ENCODE measurements around the gene KLK13.

GRCh38 chr19:51091895-51092873, 27.3 kb upstream of the KLK13 start:
- no peak for TF ChIP-seq CTCF (IDR thresholded peaks at IDR 0.05; ENCODE audit: borderline replicate concordance, extremely low read depth, low read length, poor library complexity, severe bottlenecking)
- TF ChIP-seq EZH2 (IDR thresholded peaks at IDR 0.05; ENCODE audit: borderline replicate concordance, low read depth, low read length, severe bottlenecking), result no peak
